Neural cell (in vitro differentiated cells): ENCODE measurements around the gene ARMH1. TPM values are rescaled to one million over a fixed set of nuclear protein-coding genes. Genes with fewer than 3 reads are reported as not detected.
A peak's percentile ranks its signal among the peaks of the same experiment; 100 is the strongest.

ENCODE experiments used
- H2AFZ ChIP-seq: fragments of 200-600, 300-800 bp; sonication (generic), shearing (Covaris generic); 2 replicates; pipeline ENCODE4 v1.6.0; 2014; ENCODE audit warnings: low read depth, mild to moderate bottlenecking, antibody characterized with exemption, low read length, moderate library complexity
- H3F3A ChIP-seq: fragments of 200-600 bp; shearing (Covaris generic); 2 replicates; pipeline ENCODE4 v1.6.1; 2016; ENCODE audit warnings: mild to moderate bottlenecking, moderate library complexity, mixed read lengths, antibody characterized with exemption, low read length; ENCODE audit not compliant: insufficient read depth, poor library complexity, severe bottlenecking
- H3K27ac ChIP-seq: fragments of 200-600, 300-800 bp; sonication (generic), shearing (Covaris generic); 2 replicates; pipeline ENCODE4 v1.5.1; 2014; ENCODE audit warnings: mild to moderate bottlenecking, low read length, moderate library complexity
- H3K27me3 ChIP-seq: fragments of 300-800, 200-600 bp; sonication (generic), shearing (Covaris generic); 2 replicates; pipeline ENCODE4 v1.6.0; 2014; ENCODE audit warnings: mild to moderate bottlenecking, low read depth, low read length, moderate library complexity; ENCODE audit not compliant: insufficient read depth
- H3K36me3 ChIP-seq: fragments of 300-800, 200-600 bp; sonication (generic), shearing (Covaris generic); 2 replicates; pipeline ENCODE4 v1.5.1; 2014; ENCODE audit warnings: mild to moderate bottlenecking, antibody characterized with exemption, low read length, moderate library complexity; ENCODE audit not compliant: insufficient read depth
- H3K4me2 ChIP-seq: fragments of 300-800, 200-600 bp; sonication (generic), shearing (Covaris generic); 2 replicates; pipeline ENCODE4 v1.6.0; 2014; ENCODE audit warnings: mild to moderate bottlenecking, low read length
- H3K4me3 ChIP-seq: fragments of 300-800, 200-600 bp; sonication (generic), shearing (Covaris generic); 2 replicates; pipeline ENCODE4 v1.5.1; 2014; ENCODE audit warnings: mild to moderate bottlenecking, low read length, moderate library complexity
- H3K79me2 ChIP-seq: fragments of 200-600 bp; shearing (Covaris generic); replicated peaks from 2 replicates; pipeline ENCODE4 v1.6.0; 2014; ENCODE audit warnings: mild to moderate bottlenecking, low read length, moderate library complexity; ENCODE audit not compliant: insufficient read depth
- H3K9ac ChIP-seq: fragments of 300-800, 200-600 bp; sonication (generic), shearing (Covaris generic); 2 replicates; pipeline ENCODE4 v1.6.1; 2016; ENCODE audit warnings: mild to moderate bottlenecking, low read length, mixed read lengths
- H3K9me2 ChIP-seq: fragments of 200-600 bp; shearing (Covaris generic); 2 replicates; pipeline ENCODE4 v1.6.1; 2016; ENCODE audit warnings: mild to moderate bottlenecking, low read length, mixed read lengths; ENCODE audit not compliant: insufficient read depth
- H3K9me3 ChIP-seq: fragments of 200-600, 300-800 bp; sonication (generic), shearing (Covaris generic); 2 replicates; pipeline ENCODE4 v1.6.1; 2016; ENCODE audit warnings: mild to moderate bottlenecking, mixed run types, low read length, moderate library complexity, mixed read lengths
- H4K20me1 ChIP-seq: fragments of 200-600 bp; shearing (Covaris generic); 2 replicates; pipeline ENCODE4 v1.6.1; 2016; ENCODE audit warnings: mild to moderate bottlenecking, mixed run types; ENCODE audit not compliant: insufficient read depth
- CTCF ChIP-seq: fragments of 450-650 bp; IDR thresholded peaks from 2 replicates; pipeline ENCODE4 v1.5.1; 2014; ENCODE audit warnings: antibody characterized with exemption, mild to moderate bottlenecking, moderate library complexity; ENCODE audit not compliant: poor library complexity, severe bottlenecking
- EP300 ChIP-seq: fragments of 450-650 bp; conservative IDR thresholded peaks from 2 replicates; pipeline ENCODE4 v1.6.1; 2014; ENCODE audit warnings: antibody characterized with exemption, mild to moderate bottlenecking, moderate library complexity; ENCODE audit not compliant: poor library complexity, severe bottlenecking
- EZH2 ChIP-seq: fragments of 200-600, 300-800 bp; shearing (Covaris generic), sonication (generic); IDR thresholded peaks from 2 replicates; pipeline ENCODE4 v1.6.1; 2014; ENCODE audit warnings: antibody characterized with exemption, low read length, borderline replicate concordance, mild to moderate bottlenecking; ENCODE audit not compliant: insufficient read depth, poor library complexity, severe bottlenecking
- MXI1 ChIP-seq: fragments of 450-650 bp; conservative IDR thresholded peaks from 2 replicates; pipeline ENCODE4 v1.6.1; 2014; ENCODE audit warnings: antibody characterized with exemption, mild to moderate bottlenecking; ENCODE audit not compliant: poor library complexity, severe bottlenecking
- POLR2AphosphoS5 ChIP-seq: IDR thresholded peaks from 2 replicates; pipeline ENCODE4 v1.6.1; 2012
- RAD21 ChIP-seq: fragments of 450-650 bp; conservative IDR thresholded peaks from 2 replicates; pipeline ENCODE4 v1.6.1; 2014; ENCODE audit warnings: antibody characterized with exemption, mild to moderate bottlenecking, moderate library complexity
- REST ChIP-seq: IDR thresholded peaks from 2 replicates; pipeline ENCODE4 v1.6.1; 2012; ENCODE audit warnings: borderline replicate concordance
- SMC3 ChIP-seq: fragments of 450-650 bp; conservative IDR thresholded peaks from 2 replicates; pipeline ENCODE4 v1.6.1; 2014; ENCODE audit warnings: antibody characterized with exemption, mild to moderate bottlenecking, moderate library complexity; ENCODE audit not compliant: poor library complexity
- TAF1 ChIP-seq: IDR thresholded peaks from 2 replicates; pipeline ENCODE4 v1.6.1; 2012; ENCODE audit warnings: low read depth
- polyA plus RNA-seq: library from polyadenylated mRNA; depleted of rRNA; stranded (reverse); fragments of >200 nt; gene quantifications from 2 replicates; pipeline ENCODE4 v1.2.3, GENCODE V29; 2014

ARMH1 gene
- polyA plus RNA-seq, 1 donor from 2014 or later = 105 TPM

GRCh38 chr1:44649788-44650158 lies 24.7 kb upstream of the ARMH1 start:
- H3K4me2 ChIP-seq = no peak overlapping the region
- no peaks in the 10 kb centered on the region for H3K27me3 ChIP-seq
- no peaks in the 10 kb centered on the region for H3K79me2 ChIP-seq
- no peak for TF ChIP-seq RAD21
- no peak for TF ChIP-seq POLR2AphosphoS5
- TF ChIP-seq CTCF = no peak
- TF ChIP-seq REST = no peak
- no peak for TF ChIP-seq MXI1
- TF ChIP-seq EP300 = no peak
- TF ChIP-seq TAF1 = no peak
- TF ChIP-seq EZH2 = no peak
- no peak for TF ChIP-seq SMC3
- peak overlapping the region; percentile 23 for H3K9ac ChIP-seq
- no peak overlapping the region for H2AFZ ChIP-seq
- H3K27ac ChIP-seq = no peak overlapping the region
- no peaks in the 10 kb centered on the region for H3K9me3 ChIP-seq
- H3K36me3 ChIP-seq = no peaks in the 10 kb centered on the region
- no peaks in the 10 kb centered on the region for H4K20me1 ChIP-seq
- H3K4me3 ChIP-seq = no peak overlapping the region
- no peaks in the 10 kb centered on the region for H3K9me2 ChIP-seq
- no peaks in the 10 kb centered on the region for H3F3A ChIP-seq

- H3K27ac ChIP-seq = no peak overlapping the region
- no peak overlapping the region for H3K4me2 ChIP-seq
- H3K4me3 ChIP-seq = no peak overlapping the region
- TF ChIP-seq SMC3 (no peak), EZH2 (no peak)
- no peaks in the 10 kb centered on the region for H3K9me2 ChIP-seq
- no peak overlapping the region for H2AFZ ChIP-seq
- H4K20me1 ChIP-seq = no peaks in the 10 kb centered on the region
- H3K36me3 ChIP-seq = no peaks in the 10 kb centered on the region
- no peaks in the 10 kb centered on the region for H3F3A ChIP-seq
- H3K9me3 ChIP-seq = no peaks in the 10 kb centered on the region
- peak overlapping the region; percentile 23 for H3K9ac ChIP-seq
- H3K79me2 ChIP-seq = no peaks in the 10 kb centered on the region
- H3K27me3 ChIP-seq = no peaks in the 10 kb centered on the region
These were observed 24.2 kb upstream of the ARMH1 start for GRCh38 chr1:44650159-44650831.
